ENCODE measurements around the gene TRIM21. TPM values are rescaled to one million over a fixed set of nuclear protein-coding genes. Genes with fewer than 3 reads are reported as not detected.

The TRIM21 gene
- total and polyA plus RNA-seq, 2 donors (not counting 1 experiment from before 2014, with no cell fraction given): 11.8 to 26.7 TPM

DNA sequence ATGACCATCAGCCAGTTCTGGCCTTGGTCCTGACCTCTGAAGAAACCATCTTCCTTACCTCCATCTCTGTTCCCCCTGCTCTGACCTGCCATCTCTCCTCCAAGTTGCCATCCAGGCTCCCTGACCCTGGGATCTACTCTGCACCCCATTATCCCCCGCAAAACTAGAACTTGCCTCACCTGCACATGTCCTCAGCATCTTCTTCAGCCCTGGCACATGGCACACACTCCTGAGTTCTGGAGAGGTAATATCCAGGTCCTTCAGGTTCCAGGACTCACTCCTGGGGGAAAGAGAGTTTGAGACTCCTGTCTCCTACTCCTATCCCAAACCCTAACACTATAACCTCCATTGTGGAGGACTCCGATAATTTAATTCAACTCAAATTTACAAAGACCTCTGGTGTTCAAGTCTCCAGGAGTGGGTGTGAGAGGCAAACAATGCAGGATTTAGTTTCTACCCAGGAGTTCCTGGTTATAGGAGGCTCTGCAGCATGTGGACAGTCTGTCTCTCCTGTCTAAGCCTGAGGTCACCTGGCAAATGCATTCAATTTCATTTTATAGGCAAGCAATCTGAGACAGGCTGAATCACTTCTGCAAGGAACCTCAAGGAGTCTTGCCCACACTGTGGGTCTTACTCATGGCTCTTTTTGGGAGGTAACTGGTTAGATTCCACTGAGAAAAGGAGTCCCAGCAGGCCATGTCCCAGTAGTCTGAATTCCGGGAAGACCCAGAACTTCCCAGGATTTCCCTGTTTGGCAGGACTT lies 7.3 kb downstream of the TRIM21 start:
- ChIA-PET POLR2A (no interaction called here), CTCF (no interaction called here)
- TF ChIP-seq, protein P1, sequence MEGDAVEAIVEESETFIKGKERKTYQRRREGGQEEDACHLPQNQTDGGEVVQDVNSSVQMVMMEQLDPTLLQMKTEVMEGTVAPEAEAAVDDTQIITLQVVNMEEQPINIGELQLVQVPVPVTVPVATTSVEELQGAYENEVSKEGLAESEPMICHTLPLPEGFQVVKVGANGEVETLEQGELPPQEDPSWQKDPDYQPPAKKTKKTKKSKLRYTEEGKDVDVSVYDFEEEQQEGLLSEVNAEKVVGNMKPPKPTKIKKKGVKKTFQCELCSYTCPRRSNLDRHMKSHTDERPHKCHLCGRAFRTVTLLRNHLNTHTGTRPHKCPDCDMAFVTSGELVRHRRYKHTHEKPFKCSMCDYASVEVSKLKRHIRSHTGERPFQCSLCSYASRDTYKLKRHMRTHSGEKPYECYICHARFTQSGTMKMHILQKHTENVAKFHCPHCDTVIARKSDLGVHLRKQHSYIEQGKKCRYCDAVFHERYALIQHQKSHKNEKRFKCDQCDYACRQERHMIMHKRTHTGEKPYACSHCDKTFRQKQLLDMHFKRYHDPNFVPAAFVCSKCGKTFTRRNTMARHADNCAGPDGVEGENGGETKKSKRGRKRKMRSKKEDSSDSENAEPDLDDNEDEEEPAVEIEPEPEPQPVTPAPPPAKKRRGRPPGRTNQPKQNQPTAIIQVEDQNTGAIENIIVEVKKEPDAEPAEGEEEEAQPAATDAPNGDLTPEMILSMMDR (IDR thresholded peaks at IDR 0.05): no peak
- TF ChIP-seq EZH2 (IDR thresholded peaks at IDR 0.05; ENCODE audit: borderline replicate concordance, insufficient read depth, low read depth, low read length, poor library complexity, severe bottlenecking): no peak
- Histone ChIP-seq H3K27me3 (replicated peaks in 1 of 4; ENCODE audit: control extremely low read depth in 1 of 4, control insufficient read depth in 3 of 4, insufficient read depth in 4 of 4, low read length in 3 of 4) (no peaks in the 10 kb centered on the region), H2AFZ (ENCODE audit: insufficient read depth, low read depth, low read length, poor library complexity, severe bottlenecking) (no peak overlapping the region), H4K20me1 (ENCODE audit: control insufficient read depth, insufficient read depth, low read length, poor library complexity, severe bottlenecking) (no peaks in the 10 kb centered on the region), H3K4me3 (ENCODE audit: control extremely low read depth in 1 of 5, extremely low read depth in 1 of 5, insufficient read depth in 1 of 5, low read depth in 2 of 5, low read length in 4 of 5) (no peak overlapping the region), H3K79me2 (ENCODE audit: control insufficient read depth, insufficient read depth, low read length) (no peaks in the 10 kb centered on the region), H3K9me3 (ENCODE audit: control extremely low read depth in 1 of 3, control insufficient read depth in 2 of 3, insufficient read depth in 1 of 3, low read length in 2 of 3) (no peaks in the 10 kb centered on the region), H3K27ac (ENCODE audit: low read length in 2 of 2) (no peak overlapping the region), H3K4me1 (ENCODE audit: control insufficient read depth in 2 of 2, insufficient read depth in 2 of 2, low read length in 2 of 2) (no peaks in the 10 kb centered on the region), H3K36me3 (replicated peaks in 1 of 2; ENCODE audit: control extremely low read depth in 1 of 2, control insufficient read depth in 1 of 2, extremely low read depth in 1 of 2, insufficient read depth in 2 of 2, low read length in 1 of 2) (peaks cover 2 to 69% of the 10 kb centered on the region in 2 experiments), H3K9ac (ENCODE audit: low read length) (no peak overlapping the region), H3K4me2 (replicated peaks; ENCODE audit: low read depth, low read length, poor library complexity, severe bottlenecking) (no peak overlapping the region)
- DNase-seq: no peak
- Mint-ChIP-seq H3K9me3 (ENCODE audit: insufficient read depth) (no peaks in the 10 kb centered on the region), H3K27ac (no peak overlapping the region), H3K4me3 (no peak overlapping the region), H3K27me3 (no peaks in the 10 kb centered on the region), H3K4me1 (peaks cover 5% of the 10 kb centered on the region)
- 100% methylated on average over 2 of the region's 3 CpGs for WGBS (ENCODE audit: insufficient coverage)
- no peak for ATAC-seq (ENCODE audit: low read depth)
- intact Hi-C loops (cut with micrococcal nuclease): no loop called here

DNA sequence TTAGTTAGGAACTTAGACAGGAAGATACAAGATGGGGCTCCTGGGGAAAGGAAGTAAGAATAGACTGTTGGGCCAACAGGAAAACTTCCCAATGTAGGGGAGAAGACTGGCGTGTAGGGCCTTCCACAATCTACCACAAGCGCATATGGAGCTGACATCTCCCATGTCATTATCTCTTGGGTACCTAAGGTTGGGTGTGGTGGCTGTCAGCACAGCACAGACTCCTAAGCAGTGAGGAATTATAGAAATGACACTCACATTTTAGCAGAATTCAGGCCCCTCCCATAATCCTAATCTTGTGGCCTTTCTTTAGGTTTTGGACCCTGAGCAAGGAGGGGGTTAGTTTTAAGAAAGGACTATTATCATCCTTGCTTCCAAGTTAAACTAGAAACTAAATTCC lies 11.6 kb downstream of the TRIM21 start:
- H3K4me2 ChIP-seq (replicated peaks; ENCODE audit: low read depth, low read length, poor library complexity, severe bottlenecking): no peak overlapping the region
- Mint-ChIP-seq H3K9me3 (ENCODE audit: insufficient read depth) (no peaks in the 10 kb centered on the region), H3K27me3 (no peaks in the 10 kb centered on the region), H3K4me3 (no peak overlapping the region), H3K4me1 (no peaks in the 10 kb centered on the region), H3K27ac (no peak overlapping the region)
- peaks cover 0 to 35% of the 10 kb centered on the region in 2 experiments for H3K36me3 ChIP-seq (replicated peaks in 1 of 2; ENCODE audit: control extremely low read depth in 1 of 2, control insufficient read depth in 1 of 2, extremely low read depth in 1 of 2, insufficient read depth in 2 of 2, low read length in 1 of 2)
- no peak overlapping the region for H3K27ac ChIP-seq (ENCODE audit: low read length in 2 of 2)
- ChIA-PET CTCF (no interaction called here), POLR2A (no interaction called here)
- DNase-seq (no peak), ATAC-seq (ENCODE audit: low read depth) (no peak)
- no peaks in the 10 kb centered on the region for H3K79me2 ChIP-seq (ENCODE audit: control insufficient read depth, insufficient read depth, low read length)
- no CpG with 5 or more reads among the region's 2 CpGs for WGBS (ENCODE audit: insufficient coverage)
- H2AFZ ChIP-seq (ENCODE audit: insufficient read depth, low read depth, low read length, poor library complexity, severe bottlenecking): no peak overlapping the region
- H3K9me3 ChIP-seq (ENCODE audit: control extremely low read depth in 1 of 3, control insufficient read depth in 2 of 3, insufficient read depth in 1 of 3, low read length in 2 of 3): no peaks in the 10 kb centered on the region
- H4K20me1 ChIP-seq (ENCODE audit: control insufficient read depth, insufficient read depth, low read length, poor library complexity, severe bottlenecking): no peaks in the 10 kb centered on the region
- intact Hi-C loops (cut with micrococcal nuclease): no loop called here
- no peaks in the 10 kb centered on the region for H3K27me3 ChIP-seq (replicated peaks in 1 of 4; ENCODE audit: control extremely low read depth in 1 of 4, control insufficient read depth in 3 of 4, insufficient read depth in 4 of 4, low read length in 3 of 4)
- H3K9ac ChIP-seq (ENCODE audit: low read length): no peak overlapping the region
- no peak overlapping the region for H3K4me3 ChIP-seq (ENCODE audit: control extremely low read depth in 1 of 5, extremely low read depth in 1 of 5, insufficient read depth in 1 of 5, low read depth in 2 of 5, low read length in 4 of 5)
- no peaks in the 10 kb centered on the region for H3K4me1 ChIP-seq (ENCODE audit: control insufficient read depth in 2 of 2, insufficient read depth in 2 of 2, low read length in 2 of 2)
- TF ChIP-seq, protein P1 (IDR thresholded peaks at IDR 0.05): no peak
